ENCODE results near the gene ANKRD45. TPM values are rescaled to one million over a fixed set of nuclear protein-coding genes. Genes with fewer than 3 reads are reported as not detected.
"Not testable (repeated sequence)": the region's sequence is repeated elsewhere in the genome, so short reads cannot be mapped to it uniquely, and the experiment has no call there.

The ANKRD45 gene
- total and polyA plus RNA-seq, 2 donors (not counting 1 experiment from before 2014, with no cell fraction given): 0.06 TPM; not detected in 1

GRCh38 chr1:173693238-173693637 is 23.6 kb upstream of the ANKRD45 start:
- DNase-seq (no peak), ATAC-seq (ENCODE audit: low read depth) (no peak)
- Histone ChIP-seq H3K4me1 (ENCODE audit: control insufficient read depth in 2 of 2, insufficient read depth in 2 of 2, low read length in 2 of 2) (no peaks in the 10 kb centered on the region), H3K27ac (ENCODE audit: low read length in 2 of 2) (no peak overlapping the region), H3K36me3 (replicated peaks in 1 of 2; ENCODE audit: control extremely low read depth in 1 of 2, control insufficient read depth in 1 of 2, extremely low read depth in 1 of 2, insufficient read depth in 2 of 2, low read length in 1 of 2) (no peaks in the 10 kb centered on the region), H4K20me1 (ENCODE audit: control insufficient read depth, insufficient read depth, low read length, poor library complexity, severe bottlenecking) (no peaks in the 10 kb centered on the region), H3K4me2 (replicated peaks; ENCODE audit: low read depth, low read length, poor library complexity, severe bottlenecking) (no peak overlapping the region), H3K9me3 (ENCODE audit: control extremely low read depth in 1 of 3, control insufficient read depth in 2 of 3, insufficient read depth in 1 of 3, low read length in 2 of 3) (peaks cover 0 to 8% (median 0%) of the 10 kb centered on the region in 3 donors), H3K27me3 (replicated peaks in 1 of 4; ENCODE audit: control extremely low read depth in 1 of 4, control insufficient read depth in 3 of 4, insufficient read depth in 4 of 4, low read length in 3 of 4) (peaks cover 0 to 17% (median 11%) of the 10 kb centered on the region in 4 experiments), H3K4me3 (ENCODE audit: control extremely low read depth in 1 of 5, extremely low read depth in 1 of 5, insufficient read depth in 1 of 5, low read depth in 2 of 5, low read length in 4 of 5) (no peak overlapping the region), H2AFZ (ENCODE audit: insufficient read depth, low read depth, low read length, poor library complexity, severe bottlenecking) (no peak overlapping the region), H3K9ac (ENCODE audit: low read length) (no peak overlapping the region), H3K79me2 (ENCODE audit: control insufficient read depth, insufficient read depth, low read length) (no peaks in the 10 kb centered on the region)
- POLR2A ChIA-PET: no interaction called here
- Mint-ChIP-seq H3K4me1 (no peaks in the 10 kb centered on the region), H3K9me3 (ENCODE audit: insufficient read depth) (no peaks in the 10 kb centered on the region), H3K27ac (no peak overlapping the region), H3K4me3 (no peak overlapping the region), H3K27me3 (peaks cover 54% of the 10 kb centered on the region)
- TF ChIP-seq EZH2 (IDR thresholded peaks at IDR 0.05; ENCODE audit: borderline replicate concordance, insufficient read depth, low read depth, low read length, poor library complexity, severe bottlenecking): no peak
- TF ChIP-seq CTCF (IDR thresholded peaks at IDR 0.05): no peak
- intact Hi-C loops (cut with micrococcal nuclease): no loop called here
- CTCF ChIA-PET: no interaction called here

- CTCF ChIA-PET: no interaction called here
- Mint-ChIP-seq H3K27me3 (peaks cover 18% of the 10 kb centered on the region), H3K9me3 (ENCODE audit: insufficient read depth) (no peaks in the 10 kb centered on the region), H3K4me3 (no peak overlapping the region), H3K4me1 (no peaks in the 10 kb centered on the region), H3K27ac (no peak overlapping the region)
- no peak for DNase-seq
- no peak overlapping the region for H3K9ac ChIP-seq (ENCODE audit: low read length)
- no peaks in the 10 kb centered on the region for H3K36me3 ChIP-seq (replicated peaks in 1 of 2; ENCODE audit: control extremely low read depth in 1 of 2, control insufficient read depth in 1 of 2, extremely low read depth in 1 of 2, insufficient read depth in 2 of 2, low read length in 1 of 2)
- no peak overlapping the region for H3K4me2 ChIP-seq (replicated peaks; ENCODE audit: low read depth, low read length, poor library complexity, severe bottlenecking)
- TF ChIP-seq EZH2 (IDR thresholded peaks at IDR 0.05; ENCODE audit: borderline replicate concordance, insufficient read depth, low read depth, low read length, poor library complexity, severe bottlenecking) (no peak), CTCF (IDR thresholded peaks at IDR 0.05) (no peak)
- 79% methylated on average over 2 of the region's 2 CpGs for WGBS (ENCODE audit: insufficient coverage)
- H3K79me2 ChIP-seq (ENCODE audit: control insufficient read depth, insufficient read depth, low read length): no peaks in the 10 kb centered on the region
- H2AFZ ChIP-seq (ENCODE audit: insufficient read depth, low read depth, low read length, poor library complexity, severe bottlenecking): no peak overlapping the region
- no peaks in the 10 kb centered on the region for H3K27me3 ChIP-seq (replicated peaks in 1 of 4; ENCODE audit: control extremely low read depth in 1 of 4, control insufficient read depth in 3 of 4, insufficient read depth in 4 of 4, low read length in 3 of 4)
- H3K4me3 ChIP-seq (ENCODE audit: control extremely low read depth in 1 of 5, extremely low read depth in 1 of 5, insufficient read depth in 1 of 5, low read depth in 2 of 5, low read length in 4 of 5): no peak overlapping the region
- H3K4me1 ChIP-seq (ENCODE audit: control insufficient read depth in 2 of 2, insufficient read depth in 2 of 2, low read length in 2 of 2): no peaks in the 10 kb centered on the region
- no peak for ATAC-seq (ENCODE audit: low read depth)
- H3K9me3 ChIP-seq (ENCODE audit: control extremely low read depth in 1 of 3, control insufficient read depth in 2 of 3, insufficient read depth in 1 of 3, low read length in 2 of 3): peaks cover 0 to 8% (median 0%) of the 10 kb centered on the region in 3 donors
- no peaks in the 10 kb centered on the region for H4K20me1 ChIP-seq (ENCODE audit: control insufficient read depth, insufficient read depth, low read length, poor library complexity, severe bottlenecking)
- POLR2A ChIA-PET: no interaction called here
- intact Hi-C loops (cut with micrococcal nuclease): no loop called here
- no peak overlapping the region for H3K27ac ChIP-seq (ENCODE audit: low read length in 2 of 2)
These were observed 18.6 kb upstream of the ANKRD45 start for GRCh38 chr1:173688300-173688699.

- H3K36me3 ChIP-seq (replicated peaks in 1 of 2; ENCODE audit: control extremely low read depth in 1 of 2, control insufficient read depth in 1 of 2, extremely low read depth in 1 of 2, insufficient read depth in 2 of 2, low read length in 1 of 2); H3K4me1 ChIP-seq (ENCODE audit: control insufficient read depth in 2 of 2, insufficient read depth in 2 of 2, low read length in 2 of 2); H3K79me2 ChIP-seq (ENCODE audit: control insufficient read depth, insufficient read depth, low read length); H3K27me3 Mint-ChIP-seq; H3K4me3 Mint-ChIP-seq; intact Hi-C loops (cut with micrococcal nuclease); H2AFZ ChIP-seq (ENCODE audit: insufficient read depth, low read depth, low read length, poor library complexity, severe bottlenecking); H3K4me1 Mint-ChIP-seq; H3K4me2 ChIP-seq (replicated peaks; ENCODE audit: low read depth, low read length, poor library complexity, severe bottlenecking); H3K4me3 ChIP-seq (ENCODE audit: control extremely low read depth in 1 of 5, extremely low read depth in 1 of 5, insufficient read depth in 1 of 5, low read depth in 2 of 5, low read length in 4 of 5); H3K9me3 Mint-ChIP-seq (ENCODE audit: insufficient read depth); H3K9ac ChIP-seq (ENCODE audit: low read length); H4K20me1 ChIP-seq (ENCODE audit: control insufficient read depth, insufficient read depth, low read length, poor library complexity, severe bottlenecking); H3K27ac ChIP-seq (ENCODE audit: low read length in 2 of 2); H3K27ac Mint-ChIP-seq; H3K27me3 ChIP-seq (replicated peaks in 1 of 4; ENCODE audit: control extremely low read depth in 1 of 4, control insufficient read depth in 3 of 4, insufficient read depth in 4 of 4, low read length in 3 of 4); DNase-seq; POLR2A ChIA-PET; ATAC-seq (ENCODE audit: low read depth); H3K9me3 ChIP-seq (ENCODE audit: control extremely low read depth in 1 of 3, control insufficient read depth in 2 of 3, insufficient read depth in 1 of 3, low read length in 2 of 3); CTCF ChIA-PET: not testable (repeated sequence)
- WGBS (ENCODE audit: insufficient coverage): 86% methylated on average over 2 of the region's 3 CpGs
These were observed 15.5 kb upstream of the ANKRD45 start for GRCh38 chr1:173685121-173685520.

All from B cell (primary cell).